GM12864 (cell line): ENCODE measurements around the gene LTB4R2.
A peak's percentile ranks its signal among the peaks of the same experiment; 100 is the strongest.

Source experiments
- DNase-seq: peaks from one replicate; pipeline ENCODE4 v3.0.0-alpha.2; 2011; ENCODE audit warnings: low read depth
- H3K4me3 ChIP-seq: 2 replicates; pipeline ENCODE4 v1.5.1; 2011; ENCODE audit warnings: mild to moderate bottlenecking, low read depth, low read length, control low read depth
- TF ChIP-seq, protein P1 (sequence below): IDR thresholded peaks from 2 replicates; pipeline ENCODE4 v1.5.1; 2011; ENCODE audit warnings: low read depth, mild to moderate bottlenecking, moderate library complexity, low read length, control low read depth, inconsistent platforms; ENCODE audit errors: missing control alignments

Gene LTB4R2

DNA sequence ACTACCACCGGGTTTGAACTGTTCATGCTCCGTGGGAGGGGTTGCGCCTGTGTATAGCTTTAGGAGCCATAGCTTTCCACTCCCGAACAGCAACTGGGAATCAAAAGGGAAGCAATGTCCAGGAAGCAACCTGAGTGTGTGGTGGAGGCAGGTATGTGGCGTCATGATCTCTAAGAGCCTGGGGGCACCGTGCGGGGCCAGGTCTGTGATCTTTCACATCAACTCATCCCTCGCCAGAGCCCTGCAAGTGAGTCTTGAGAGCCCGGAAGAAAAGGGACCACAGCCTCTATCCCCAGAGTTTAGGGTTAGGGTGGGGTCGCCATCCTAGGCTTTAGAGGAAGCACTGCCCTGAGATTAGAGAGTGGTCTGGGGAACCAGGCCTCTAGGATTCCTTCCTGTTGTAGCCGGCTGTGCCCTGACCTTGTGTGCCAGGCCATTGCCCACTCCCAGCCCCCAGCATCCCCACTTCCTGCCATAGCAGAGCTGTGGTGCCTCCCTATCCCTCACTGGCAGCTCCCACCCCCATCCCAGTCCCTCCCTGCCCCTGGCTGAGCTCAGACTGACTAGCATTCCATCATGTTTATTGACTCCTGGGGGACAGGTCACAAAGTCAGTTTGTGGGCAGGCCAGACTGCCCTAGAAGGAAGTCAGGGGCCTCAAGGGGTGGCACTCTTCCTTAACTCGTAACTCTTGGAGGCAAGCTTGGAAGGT is 25.7 kb downstream of the LTB4R2 start:
- H3K4me3 ChIP-seq = no peak overlapping the region
- TF ChIP-seq, protein P1, sequence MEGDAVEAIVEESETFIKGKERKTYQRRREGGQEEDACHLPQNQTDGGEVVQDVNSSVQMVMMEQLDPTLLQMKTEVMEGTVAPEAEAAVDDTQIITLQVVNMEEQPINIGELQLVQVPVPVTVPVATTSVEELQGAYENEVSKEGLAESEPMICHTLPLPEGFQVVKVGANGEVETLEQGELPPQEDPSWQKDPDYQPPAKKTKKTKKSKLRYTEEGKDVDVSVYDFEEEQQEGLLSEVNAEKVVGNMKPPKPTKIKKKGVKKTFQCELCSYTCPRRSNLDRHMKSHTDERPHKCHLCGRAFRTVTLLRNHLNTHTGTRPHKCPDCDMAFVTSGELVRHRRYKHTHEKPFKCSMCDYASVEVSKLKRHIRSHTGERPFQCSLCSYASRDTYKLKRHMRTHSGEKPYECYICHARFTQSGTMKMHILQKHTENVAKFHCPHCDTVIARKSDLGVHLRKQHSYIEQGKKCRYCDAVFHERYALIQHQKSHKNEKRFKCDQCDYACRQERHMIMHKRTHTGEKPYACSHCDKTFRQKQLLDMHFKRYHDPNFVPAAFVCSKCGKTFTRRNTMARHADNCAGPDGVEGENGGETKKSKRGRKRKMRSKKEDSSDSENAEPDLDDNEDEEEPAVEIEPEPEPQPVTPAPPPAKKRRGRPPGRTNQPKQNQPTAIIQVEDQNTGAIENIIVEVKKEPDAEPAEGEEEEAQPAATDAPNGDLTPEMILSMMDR = no peak
- DNase-seq = no peak

DNA sequence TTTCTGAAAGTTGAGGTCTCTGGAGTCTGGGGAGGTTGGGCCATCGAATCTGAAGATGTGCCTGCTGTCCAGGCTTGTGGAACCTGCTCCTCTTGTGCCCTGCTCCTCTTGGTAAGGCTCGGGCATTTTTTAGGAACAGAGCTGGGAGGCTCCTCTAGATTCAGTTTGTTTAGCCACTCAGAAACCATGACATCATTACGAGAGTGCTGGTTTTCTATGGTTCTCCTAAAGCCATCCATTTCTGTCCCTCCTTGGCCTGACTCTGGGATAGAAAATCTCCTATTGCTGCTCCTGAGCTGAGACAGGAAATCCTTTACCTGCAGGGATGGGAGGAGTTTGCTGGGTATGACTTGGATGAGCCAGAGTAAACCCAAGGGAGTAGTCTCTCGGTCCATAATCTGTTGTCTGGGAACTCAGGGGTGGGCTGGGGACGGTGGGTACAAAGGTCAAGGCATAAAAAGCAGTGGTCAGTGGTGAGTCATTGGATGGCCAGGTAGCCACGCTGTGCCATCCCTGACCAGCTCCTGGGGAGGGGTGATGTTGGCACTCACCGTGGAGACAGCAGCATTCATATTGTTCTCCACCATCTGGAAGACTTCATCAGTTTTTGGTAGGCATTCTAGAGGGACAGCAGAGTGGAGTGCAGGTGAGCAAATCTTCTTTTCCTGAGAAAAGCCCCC is 27.3 kb downstream of the LTB4R2 start:
- no peak overlapping the region for H3K4me3 ChIP-seq
- DNase-seq = no peak
- TF ChIP-seq, protein P1 = no peak

DNA sequence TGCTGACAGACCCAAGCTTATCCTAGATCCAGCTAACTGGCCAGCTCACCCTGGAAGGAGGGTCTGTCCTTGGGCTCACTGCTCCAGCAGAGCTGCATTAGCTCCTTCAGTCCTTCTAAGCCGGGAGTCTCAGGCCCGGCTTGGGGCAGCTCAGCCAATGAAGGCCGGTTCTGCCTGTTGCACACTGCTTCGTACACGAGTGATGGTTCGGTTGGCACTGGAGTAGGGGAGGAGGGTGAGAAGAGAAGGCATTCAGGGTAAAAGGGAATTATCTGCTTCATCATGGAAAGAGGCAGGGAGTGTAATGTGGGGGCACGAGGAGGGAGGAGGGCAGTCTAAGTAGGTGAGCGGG is 27.9 kb downstream of the LTB4R2 start:
- H3K4me3 ChIP-seq = no peak overlapping the region
- no peak for DNase-seq
- TF ChIP-seq, protein P1 = no peak

DNA sequence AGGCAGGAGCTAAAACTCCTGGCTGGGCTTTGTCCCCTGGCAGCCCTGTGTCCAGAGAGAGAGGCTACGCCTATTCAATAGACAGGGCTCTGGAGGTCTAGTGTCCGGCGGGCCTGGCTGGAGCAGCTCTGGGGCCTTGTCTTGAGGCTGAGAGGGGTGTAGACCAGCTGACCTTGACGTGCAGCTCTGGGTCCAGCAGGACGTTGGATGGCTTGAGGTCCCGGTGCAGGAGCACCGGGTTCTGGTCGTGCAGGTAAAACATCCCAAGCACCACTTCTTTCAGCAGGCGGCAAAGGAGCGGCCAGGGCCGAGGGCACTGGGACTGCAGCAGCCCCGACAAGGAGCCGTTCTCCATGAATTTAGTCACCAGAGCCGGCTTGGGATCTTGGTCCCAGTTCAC is 28.9 kb downstream of the LTB4R2 start:
- peak overlapping the region; percentile 69 for H3K4me3 ChIP-seq
- TF ChIP-seq, protein P1 = no peak
- no peak for DNase-seq

DNA sequence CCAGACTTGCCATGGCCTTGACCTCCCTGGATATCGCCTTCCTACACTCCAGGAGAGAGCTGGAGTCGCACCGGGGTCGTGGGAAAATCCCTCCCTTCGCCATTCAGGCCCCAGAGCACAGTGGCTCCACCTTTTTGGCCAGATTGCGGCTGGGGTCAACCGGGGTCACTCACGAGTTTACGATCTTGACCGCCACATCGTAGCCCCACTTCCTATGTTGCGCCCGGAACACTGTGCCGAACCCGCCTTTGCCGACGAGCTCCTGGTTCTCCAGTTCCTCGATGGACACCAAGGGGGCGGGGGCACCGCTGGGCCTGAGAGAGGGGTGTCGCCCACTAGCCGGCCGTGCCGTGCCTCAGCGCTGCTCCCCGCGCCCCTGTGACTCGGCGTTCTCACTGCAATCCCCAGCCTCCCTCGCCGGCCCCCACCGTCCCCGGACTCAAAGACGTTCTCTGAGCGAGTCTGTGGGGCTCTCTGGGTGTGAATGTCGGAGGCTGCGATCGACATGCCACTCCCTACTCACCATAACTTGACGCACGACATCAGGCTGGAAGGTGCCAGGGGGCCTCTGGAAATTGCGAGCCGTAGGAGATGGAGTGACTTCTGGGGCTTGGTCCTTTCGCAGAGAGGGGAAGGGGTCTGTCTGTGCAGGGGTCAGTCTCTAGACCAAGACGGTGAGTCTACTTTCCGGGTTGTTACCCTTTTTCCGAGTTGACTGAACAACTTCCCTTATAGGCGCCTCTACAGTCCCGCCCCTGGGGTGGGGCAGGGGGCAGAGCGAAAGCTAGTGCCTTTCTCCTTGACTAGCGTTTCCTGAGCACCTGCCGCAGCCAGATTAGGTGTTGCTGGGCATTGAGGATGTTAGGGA is 29.6 kb downstream of the LTB4R2 start, which contains the start of gene RIPK3:
Gene RIPK3, minus strand, starts transcription at position 708 of the 868 bp plus-strand sequence. Its CDS starts 165 bp downstream, at position 543.
- TF ChIP-seq, protein P1 = no peak
- DNase-seq = peak; percentile 29

DNA sequence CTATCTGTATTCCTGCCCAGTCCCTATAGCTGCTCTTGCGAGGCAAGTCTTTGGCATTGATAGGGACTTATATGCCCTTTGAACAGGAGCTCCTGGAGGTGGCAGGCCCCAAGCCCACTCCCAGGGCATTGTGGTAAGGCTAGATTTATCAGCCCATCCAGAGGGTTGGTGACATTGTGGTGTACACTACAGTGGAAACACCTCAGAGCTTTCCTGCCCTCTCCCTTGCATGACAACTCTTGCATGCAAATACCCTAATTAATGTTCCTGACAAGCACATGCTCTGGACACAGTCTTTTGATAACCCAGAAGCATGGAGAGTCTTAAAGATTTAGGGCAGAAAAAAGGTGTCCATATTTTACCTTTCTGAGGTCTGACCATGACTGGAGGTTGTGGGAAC is 30.7 kb downstream of the LTB4R2 start:
- H3K4me3 ChIP-seq = no peak overlapping the region
- TF ChIP-seq, protein P1 = no peak
- DNase-seq = no peak

More for the DNA sequence above, 29.6 kb downstream of the LTB4R2 start, which contains the start of gene RIPK3:
- peak within 1 kb of the TSS; percentile 69 for H3K4me3 ChIP-seq
